Ureter (tissue), 1 donor: ENCODE measurements around the gene ANKRD9. TPM values are rescaled to one million over a fixed set of nuclear protein-coding genes. Genes with fewer than 3 reads are reported as not detected.

Source experiments
- DNase-seq: peaks from one replicate; pipeline ENCODE4 v3.0.0-alpha.2; 2020; ENCODE audit warnings: low spot score
- total RNA-seq: library from RNA; stranded (reverse); gene quantifications from one replicate; pipeline ENCODE4 v1.2.4, GENCODE V29; 2023
- donor health status: DM: yes; HTN: yes; CAD: no.

ANKRD9 gene
- total RNA-seq, 1 donor from 2014 or later: 11.5 TPM

GRCh38 chr14:102499401-102500157, 10.0 kb downstream of the ANKRD9 start:
- DNase-seq: no peak

GRCh38 chr14:102498678-102499265, 10.8 kb downstream of the ANKRD9 start:
- DNase-seq: no peak

- no peak for DNase-seq
These were observed 11.4 kb downstream of the ANKRD9 start for GRCh38 chr14:102497998-102498677.

- no peak for DNase-seq
These were observed 12.4 kb downstream of the ANKRD9 start for GRCh38 chr14:102496958-102497744.

GRCh38 chr14:102496331-102496691, 13.3 kb downstream of the ANKRD9 start:
- DNase-seq: no peak

GRCh38 chr14:102495491-102496330, 13.9 kb downstream of the ANKRD9 start:
- DNase-seq: no peak

GRCh38 chr14:102493585-102493984, 16.0 kb downstream of the ANKRD9 start:
- DNase-seq: no peak

- no peak for DNase-seq
These were observed 16.5 kb downstream of the ANKRD9 start for GRCh38 chr14:102493096-102493495.

GRCh38 chr14:102492531-102492910, 17.1 kb downstream of the ANKRD9 start:
- no peak for DNase-seq

GRCh38 chr14:102491786-102492530, 17.6 kb downstream of the ANKRD9 start:
- DNase-seq: no peak

- no peak for DNase-seq
These were observed 18.2 kb downstream of the ANKRD9 start for GRCh38 chr14:102491366-102491765.

- no peak for DNase-seq
These were observed 19.1 kb downstream of the ANKRD9 start for GRCh38 chr14:102490456-102490855.

- no peak for DNase-seq
These were observed 22.4 kb downstream of the ANKRD9 start for GRCh38 chr14:102487204-102487577.

GRCh38 chr14:102486513-102487203, 22.9 kb downstream of the ANKRD9 start:
- DNase-seq: no peak

GRCh38 chr14:102485693-102486512, 23.7 kb downstream of the ANKRD9 start:
- no peak for DNase-seq

GRCh38 chr14:102484316-102484715, 25.3 kb downstream of the ANKRD9 start:
- no peak for DNase-seq

- DNase-seq: no peak
These were observed 27.8 kb downstream of the ANKRD9 start for GRCh38 chr14:102481791-102482238.

GRCh38 chr14:102481371-102481770, 28.2 kb downstream of the ANKRD9 start:
- DNase-seq: no peak

- no peak for DNase-seq
These were observed 29.8 kb downstream of the ANKRD9 start for GRCh38 chr14:102479777-102480176.
